ENCODE data around the gene PDE4B. TPM values are rescaled to one million over a fixed set of nuclear protein-coding genes. Genes with fewer than 3 reads are reported as not detected.

PDE4B gene
- polyA plus RNA-seq, 2 of the 4 experiments (the other 2 are of a cell fraction), result 20.2 to 56.8 TPM

DNA sequence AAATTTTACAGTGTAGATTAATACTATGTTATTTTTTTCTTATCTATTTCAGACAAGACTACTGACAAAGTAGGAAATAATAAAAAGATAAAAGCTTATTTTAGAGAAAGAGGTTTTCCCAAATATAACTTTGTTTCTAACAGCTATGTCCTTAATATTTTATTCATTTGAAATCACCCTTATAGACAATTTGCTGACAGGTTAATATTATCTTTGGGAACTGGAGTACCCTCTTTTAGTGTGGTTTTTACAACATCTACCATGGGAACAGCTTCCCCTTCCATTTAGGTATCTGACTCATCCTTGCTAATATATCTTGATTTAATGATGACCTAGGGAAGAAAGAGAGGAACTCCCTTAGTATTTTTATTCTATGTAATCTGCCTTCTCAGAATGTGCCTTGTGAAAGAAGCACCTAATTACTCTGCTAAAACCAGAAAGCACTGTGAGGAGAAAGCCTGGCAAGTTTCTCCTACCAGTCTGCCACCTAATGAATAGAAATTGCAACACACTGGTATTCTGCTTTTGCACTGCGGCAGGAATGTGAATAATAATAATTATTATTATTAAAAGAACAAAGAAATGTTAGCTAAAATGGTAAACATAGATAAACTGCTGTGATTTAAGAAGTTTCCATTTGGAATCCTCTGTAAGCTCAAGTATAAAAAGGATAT lies 192.8 kb downstream of the PDE4B start:
- 0 out of 6 replicates have a peak overlapping the region, but pooled peaks of 1 of the 2 experiments have one; percentile 43 for H3K27ac ChIP-seq
- peak; percentile 40 for TF ChIP-seq MAFK (IDR thresholded peaks at IDR 0.05; ENCODE audit: partially characterized antibody)
- TF ChIP-seq RCOR1 (IDR thresholded peaks at IDR 0.05; ENCODE audit: low read depth, low read length), result no peak
- no peaks in the 10 kb centered on the region for H3K9me3 ChIP-seq
- peaks cover 22% of the 10 kb centered on the region for H3K4me1 ChIP-seq
- H3K4me3 ChIP-seq, result no peak overlapping the region
- ChIA-PET CTCF (interaction anchor here (1.0 to 2.3 kb wide), 8 partner anchors 9 to 461 kb away, joined by 3 to 9 read pairs (median 4); no protein-coding TSS in a partner anchor), POLR2A (no interaction called here)
- FAIRE-seq (no peak), DNase-seq (ENCODE audit: low read depth in 1 of 2, low spot score in 1 of 2) (no peak), ATAC-seq (no peak)
- peak overlapping the region; percentile 20 for H3K4me2 ChIP-seq
- 50% methylated on average over 1 of the region's 1 CpG for WGBS (ENCODE audit: missing lambda C conversion rate)

DNA sequence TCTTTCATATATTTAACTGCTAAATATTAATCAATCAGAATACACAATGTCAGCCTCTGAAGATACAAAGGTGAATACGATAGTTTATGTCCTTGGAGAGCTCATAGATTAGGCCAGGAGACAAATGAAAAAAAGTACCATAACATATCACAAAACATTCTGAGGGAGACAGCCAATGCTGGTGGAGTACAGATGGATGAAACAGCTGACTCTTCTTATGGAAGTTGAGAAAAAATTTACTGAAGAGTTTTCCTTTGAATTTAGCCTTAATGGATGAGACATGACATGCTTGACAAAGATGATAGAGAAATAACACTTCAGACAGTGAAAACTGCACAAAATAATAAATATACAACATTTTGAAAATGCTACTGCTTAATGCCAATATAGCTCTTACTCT lies 193.5 kb downstream of the PDE4B start:
- FAIRE-seq (no peak), ATAC-seq (no peak), DNase-seq (ENCODE audit: low read depth in 1 of 2, low spot score in 1 of 2) (no peak)
- peak overlapping the region; percentile 20; the same call in 2 of the 3 replicates for H3K4me2 ChIP-seq
- CTCF ChIA-PET, result interaction anchor here (1.0 to 2.3 kb wide), 7 partner anchors 9 to 460 kb away, joined by 3 to 7 read pairs (median 3); no protein-coding TSS in a partner anchor
- H3K4me1 ChIP-seq, result peaks cover 25% of the 10 kb centered on the region
- POLR2A ChIA-PET, result no interaction called here
- no peaks in the 10 kb centered on the region for H3K9me3 ChIP-seq
- WGBS (ENCODE audit: missing lambda C conversion rate), result 68% methylated on average over 1 of the region's 1 CpG
- no peak overlapping the region for H3K4me3 ChIP-seq
- TF ChIP-seq, protein P1, sequence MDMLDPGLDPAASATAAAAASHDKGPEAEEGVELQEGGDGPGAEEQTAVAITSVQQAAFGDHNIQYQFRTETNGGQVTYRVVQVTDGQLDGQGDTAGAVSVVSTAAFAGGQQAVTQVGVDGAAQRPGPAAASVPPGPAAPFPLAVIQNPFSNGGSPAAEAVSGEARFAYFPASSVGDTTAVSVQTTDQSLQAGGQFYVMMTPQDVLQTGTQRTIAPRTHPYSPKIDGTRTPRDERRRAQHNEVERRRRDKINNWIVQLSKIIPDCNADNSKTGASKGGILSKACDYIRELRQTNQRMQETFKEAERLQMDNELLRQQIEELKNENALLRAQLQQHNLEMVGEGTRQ (IDR thresholded peaks at IDR 0.05), result no peak
- TF ChIP-seq MAZ (IDR thresholded peaks at IDR 0.05; ENCODE audit: borderline replicate concordance, low read depth, low read length) (no peak), FOSB (CRISPR knock-in tag; IDR thresholded peaks at IDR 0.05) (no peak), SMC3 (IDR thresholded peaks at IDR 0.05) (no peak), ZFP36 (IDR thresholded peaks at IDR 0.05; ENCODE audit: borderline replicate concordance, partially characterized antibody) (no peak), ZSCAN20 (CRISPR knock-in tag; IDR thresholded peaks at IDR 0.05) (no peak), JUN (IDR thresholded peaks at IDR 0.05) (no peak), MAFK (IDR thresholded peaks at IDR 0.05; ENCODE audit: partially characterized antibody) (no peak)
- TF ChIP-seq, protein P2, sequence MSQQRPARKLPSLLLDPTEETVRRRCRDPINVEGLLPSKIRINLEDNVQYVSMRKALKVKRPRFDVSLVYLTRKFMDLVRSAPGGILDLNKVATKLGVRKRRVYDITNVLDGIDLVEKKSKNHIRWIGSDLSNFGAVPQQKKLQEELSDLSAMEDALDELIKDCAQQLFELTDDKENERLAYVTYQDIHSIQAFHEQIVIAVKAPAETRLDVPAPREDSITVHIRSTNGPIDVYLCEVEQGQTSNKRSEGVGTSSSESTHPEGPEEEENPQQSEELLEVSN (IDR thresholded peaks at IDR 0.05; ENCODE audit: borderline replicate concordance, low read depth), result no peak
- TF ChIP-seq, protein P3, sequence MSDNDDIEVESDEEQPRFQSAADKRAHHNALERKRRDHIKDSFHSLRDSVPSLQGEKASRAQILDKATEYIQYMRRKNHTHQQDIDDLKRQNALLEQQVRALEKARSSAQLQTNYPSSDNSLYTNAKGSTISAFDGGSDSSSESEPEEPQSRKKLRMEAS (IDR thresholded peaks at IDR 0.05), result no peak
- H3K27ac ChIP-seq, result no peak overlapping the region

DNA sequence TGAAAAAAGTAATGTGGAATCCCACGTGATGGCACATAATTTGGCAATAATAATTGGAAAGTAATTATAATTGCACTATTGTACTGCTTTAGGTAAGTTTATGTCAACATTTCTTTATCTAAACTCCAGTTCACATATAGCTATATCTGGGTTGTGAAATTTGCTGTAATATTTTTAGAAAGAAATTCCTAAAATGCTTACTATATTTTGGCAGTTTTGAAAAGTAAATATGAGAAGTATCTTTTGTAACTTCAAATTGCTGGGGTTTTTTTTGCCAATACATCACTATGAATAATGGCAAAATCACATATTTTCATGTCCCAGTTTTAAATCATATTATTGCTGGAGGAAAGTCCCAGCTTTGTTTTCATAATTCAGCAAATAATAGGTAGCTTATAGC lies 197.5 kb downstream of the PDE4B start:
- Histone ChIP-seq H3K9me3 (no peaks in the 10 kb centered on the region), H3K27ac (no peak overlapping the region), H3K4me1 (peaks cover 32% of the 10 kb centered on the region), H3K4me2 (peak overlapping the region; percentile 41; the same call in 2 of the 3 replicates), H3K4me3 (no peak overlapping the region)
- DNase-seq (ENCODE audit: low read depth in 1 of 2, low spot score in 1 of 2) (no peak), ATAC-seq (no peak), FAIRE-seq (no peak)
- ChIA-PET CTCF (interaction anchor here (1.4 kb wide), 1 partner anchor 253 kb away, joined by 5 read pairs; no protein-coding TSS in a partner anchor), POLR2A (no interaction called here)
- WGBS (ENCODE audit: missing lambda C conversion rate), result 50% methylated on average over 1 of the region's 1 CpG
- no peak for TF ChIP-seq NFE2L2 (conservative IDR thresholded peaks at IDR 0.05; ENCODE audit: low read length)
- TF ChIP-seq BHLHE40 (IDR thresholded peaks at IDR 0.05; ENCODE audit: low read depth, low read length), result no peak
- TF ChIP-seq ESRRA (IDR thresholded peaks at IDR 0.05; ENCODE audit: borderline replicate concordance, low read length), result no peak
- TF ChIP-seq RNF2 (IDR thresholded peaks at IDR 0.05; ENCODE audit: borderline replicate concordance, low read depth), result no peak

DNA sequence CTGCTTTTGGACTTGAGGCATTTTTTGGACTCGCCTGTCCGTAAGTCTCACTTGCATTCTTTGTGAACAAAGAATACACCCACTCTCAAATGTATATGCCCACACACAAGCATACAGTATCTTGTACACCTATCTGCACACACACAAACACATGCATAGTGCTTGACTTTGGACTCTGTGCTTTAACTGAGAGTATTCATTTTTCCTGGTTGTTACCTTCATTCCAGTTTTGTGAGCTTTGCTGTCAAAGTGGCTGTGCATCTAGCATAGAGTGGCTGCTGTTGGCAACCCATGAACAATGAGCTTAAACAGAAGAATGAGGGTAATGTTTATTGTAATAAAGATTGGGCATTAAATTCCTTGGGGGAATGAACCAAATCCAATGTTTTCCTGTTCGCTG lies 199.0 kb downstream of the PDE4B start:
- 67% methylated on average over 3 of the region's 3 CpGs for WGBS (ENCODE audit: missing lambda C conversion rate)
- FAIRE-seq (no peak), ATAC-seq (peak; percentile 32 to 40; a peak in 4 of 6 replicates)

More for the DNA sequence above, 199.0 kb downstream of the PDE4B start:
- DNase-seq (ENCODE audit: low read depth in 1 of 2, low spot score in 1 of 2), result no peak
- H3K27ac ChIP-seq, result peak overlapping the region; percentile 25 to 89; a peak in 4 of 6 replicates
- ChIA-PET POLR2A (interaction anchor here (1.5 kb wide), 1 partner anchor 251 kb away, joined by 6 read pairs; no protein-coding TSS in a partner anchor), CTCF (interaction anchor here (0.7 to 3.8 kb wide), 6 partner anchors 8 to 252 kb away, joined by 3 to 48 read pairs (median 4); no protein-coding TSS in a partner anchor)
- no peaks in the 10 kb centered on the region for H3K9me3 ChIP-seq
- TF ChIP-seq RAD21 (conservative IDR thresholded peaks at IDR 0.05 in 1 of 2, IDR thresholded peaks at IDR 0.05 in 1 of 2) (no peak), ESRRA (IDR thresholded peaks at IDR 0.05; ENCODE audit: borderline replicate concordance, low read length) (no peak), CHD4 (IDR thresholded peaks at IDR 0.05; ENCODE audit: borderline replicate concordance) (no peak), TFCP2L1 (CRISPR knock-in tag; IDR thresholded peaks at IDR 0.05) (no peak), HOXB13 (CRISPR knock-in tag; IDR thresholded peaks at IDR 0.05; ENCODE audit: low read depth) (no peak), EHMT2 (IDR thresholded peaks at IDR 0.05; ENCODE audit: low read depth) (no peak), POLR2AphosphoS2 (conservative IDR thresholded peaks at IDR 0.05; ENCODE audit: low read length) (no peak), BHLHE40 (IDR thresholded peaks at IDR 0.05; ENCODE audit: low read depth, low read length) (no peak), FOSL2 (IDR thresholded peaks at IDR 0.05) (no peak), FOSL2 (CRISPR knock-in tag; IDR thresholded peaks at IDR 0.05) (no peak), RFX5 (IDR thresholded peaks at IDR 0.05) (no peak), HEYL (CRISPR knock-in tag; IDR thresholded peaks at IDR 0.05) (no peak)
- TF ChIP-seq, protein P4, sequence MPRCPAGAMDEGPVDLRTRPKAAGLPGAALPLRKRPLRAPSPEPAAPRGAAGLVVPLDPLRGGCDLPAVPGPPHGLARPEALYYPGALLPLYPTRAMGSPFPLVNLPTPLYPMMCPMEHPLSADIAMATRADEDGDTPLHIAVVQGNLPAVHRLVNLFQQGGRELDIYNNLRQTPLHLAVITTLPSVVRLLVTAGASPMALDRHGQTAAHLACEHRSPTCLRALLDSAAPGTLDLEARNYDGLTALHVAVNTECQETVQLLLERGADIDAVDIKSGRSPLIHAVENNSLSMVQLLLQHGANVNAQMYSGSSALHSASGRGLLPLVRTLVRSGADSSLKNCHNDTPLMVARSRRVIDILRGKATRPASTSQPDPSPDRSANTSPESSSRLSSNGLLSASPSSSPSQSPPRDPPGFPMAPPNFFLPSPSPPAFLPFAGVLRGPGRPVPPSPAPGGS (IDR thresholded peaks at IDR 0.05), result no peak
- TF ChIP-seq, protein P3 (IDR thresholded peaks at IDR 0.05), result no peak
- H3K4me2 ChIP-seq, result peak overlapping the region; percentile 82
- H3K4me1 ChIP-seq, result peaks cover 33% of the 10 kb centered on the region
- H3K4me3 ChIP-seq, result peak overlapping the region; percentile 72; the same call in 1 of the 3 replicates

Data from A549 (cell line).